Fibroblast of villous mesenchyme (primary cell): Measurements from ENCODE around the gene FAM234B. TPM values are rescaled to one million over a fixed set of nuclear protein-coding genes. Genes with fewer than 3 reads are reported as not detected.

ENCODE experiments used
- DNase-seq: peaks from one replicate; pipeline ENCODE4 v3.0.0-alpha.2; 2010; ENCODE audit warnings: low read depth
- H3K4me3 ChIP-seq: 2 replicates; pipeline ENCODE4 v1.5.1; 2011; ENCODE audit warnings: low read depth, mild to moderate bottlenecking, low read length
- CTCF ChIP-seq: IDR thresholded peaks from 2 replicates; pipeline ENCODE4 v1.5.1; 2012; ENCODE audit warnings: low read depth, mild to moderate bottlenecking, low read length; ENCODE audit not compliant: insufficient read depth
- total RNA-seq: library from RNA; depleted of rRNA; stranded (reverse); fragments of >200 nt; gene quantifications from 2 replicates; pipeline ENCODE4 v1.2.3, GENCODE V29; 2012

The FAM234B gene
- total RNA-seq, 1 donor = 10.8 TPM

GRCh38 chr12:12999271-12999958 is 44.8 kb upstream of the FAM234B start:
- H3K4me3 ChIP-seq = peak overlapping the region; percentile 78
- DNase-seq = peak; percentile 40
- no peak for TF ChIP-seq CTCF

GRCh38 chr12:12999959-13000615 is 44.1 kb upstream of the FAM234B start, which contains the start of gene HEBP1:
Gene HEBP1 (minus strand): TSS chr12:13000265. CDS start chr12:13000114, 151 bp downstream.
- peak; percentile 92 for DNase-seq
- peak within 1 kb of the TSS; percentile 78 for H3K4me3 ChIP-seq
- TF ChIP-seq CTCF = no peak

GRCh38 chr12:13000616-13000924 is 43.6 kb upstream of the FAM234B start:
- H3K4me3 ChIP-seq = peak overlapping the region; percentile 70
- DNase-seq = no peak
- TF ChIP-seq CTCF = no peak

GRCh38 chr12:13000925-13001774 is 43.0 kb upstream of the FAM234B start:
- DNase-seq = peak; percentile 51
- H3K4me3 ChIP-seq = peak overlapping the region; percentile 70
- peak; percentile 24 for TF ChIP-seq CTCF

- TF ChIP-seq CTCF = no peak
- H3K4me3 ChIP-seq = peak overlapping the region; percentile 70
- DNase-seq = no peak
These were observed 42.5 kb upstream of the FAM234B start for GRCh38 chr12:13001775-13002040.

- no peak overlapping the region for H3K4me3 ChIP-seq
- no peak for DNase-seq
- TF ChIP-seq CTCF = no peak
These were observed 41.7 kb upstream of the FAM234B start for GRCh38 chr12:13002301-13003097.
